ENCODE data around the gene PAQR8.
"Not testable (repeated sequence)": the region's sequence is repeated elsewhere in the genome, so short reads cannot be mapped to it uniquely, and the experiment has no call there.

Gene PAQR8

DNA sequence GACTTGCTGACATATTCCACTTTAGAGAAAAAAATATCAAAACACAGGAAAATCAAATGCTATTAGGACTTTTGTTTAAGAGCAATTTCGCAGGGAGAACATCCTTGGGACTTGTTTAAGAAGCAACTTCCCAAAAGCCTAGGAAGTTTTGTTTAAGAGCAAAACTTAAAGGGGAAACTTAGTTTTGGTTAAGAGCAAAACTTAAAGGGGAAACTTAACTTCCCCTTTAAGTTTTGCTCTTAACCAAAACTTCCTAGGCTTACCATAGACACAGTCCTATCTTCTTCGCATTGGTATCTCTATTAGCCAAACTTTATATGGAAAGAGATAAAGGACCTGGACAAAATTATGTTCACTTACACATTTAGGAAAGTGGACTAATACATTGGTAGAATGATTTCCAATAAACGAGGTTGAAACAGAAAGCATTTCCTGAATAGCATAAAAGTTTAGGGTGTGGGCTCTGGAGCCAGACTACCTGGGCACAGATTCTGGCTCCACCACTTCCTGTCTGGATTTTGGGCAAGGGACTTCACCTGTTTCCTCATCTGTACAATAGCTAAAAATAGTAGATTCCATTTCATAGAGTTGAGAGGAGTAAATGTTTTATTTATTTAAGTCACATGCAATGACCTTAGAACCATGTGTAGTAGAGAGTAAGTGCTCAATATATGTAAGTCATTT, 15.7 kb downstream of the PAQR8 start:
- DNase-seq = no peak

DNA sequence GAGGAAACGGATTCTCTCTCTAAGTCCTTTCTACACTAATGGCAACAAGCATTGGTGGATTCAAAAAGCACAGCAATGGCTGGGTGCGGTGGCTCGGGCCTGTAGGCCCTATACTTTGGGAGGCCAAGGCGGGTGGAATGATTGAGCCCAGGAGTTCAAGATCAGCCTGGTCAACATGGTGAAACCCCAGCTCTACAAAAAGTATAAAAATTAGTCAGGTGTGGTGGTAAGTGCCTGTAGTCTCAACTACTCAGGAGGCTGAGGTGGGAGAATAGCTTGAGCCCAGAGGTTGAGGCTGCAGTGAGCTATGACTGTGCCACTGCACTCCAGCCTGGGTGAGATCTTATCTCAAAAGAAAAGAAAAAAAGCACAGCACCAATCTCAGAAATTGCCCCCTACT, 19.3 kb downstream of the PAQR8 start:
- no peak for DNase-seq

DNA sequence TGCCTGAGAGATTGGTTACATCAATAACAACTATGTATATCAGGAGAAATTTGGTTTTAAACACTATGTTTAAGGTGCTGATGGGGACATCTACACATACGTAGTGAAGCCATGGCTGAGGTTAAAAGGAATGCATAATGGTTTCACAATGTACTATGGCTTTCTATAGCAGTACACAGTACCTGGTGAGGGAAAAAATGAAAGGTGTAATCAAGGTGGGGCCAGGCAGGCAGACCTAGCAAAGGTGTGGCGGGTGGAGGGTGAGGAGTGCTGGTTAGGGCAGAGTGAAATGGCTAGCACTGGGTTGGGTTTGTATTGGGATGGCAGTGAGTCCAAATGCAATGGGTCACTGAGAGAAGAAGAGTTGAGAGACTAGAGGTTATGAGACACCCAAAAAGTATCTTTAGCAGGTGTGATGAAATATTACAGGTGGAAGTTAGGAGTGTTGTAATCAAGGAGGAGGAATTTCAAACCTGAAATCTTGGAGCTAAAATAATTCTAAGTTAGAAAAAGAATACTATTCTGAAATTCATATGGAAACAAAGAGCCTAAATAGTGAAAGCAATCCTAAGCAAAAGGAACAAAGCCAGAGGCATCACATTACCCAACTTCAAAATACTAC, 22.3 kb downstream of the PAQR8 start:
- DNase-seq = no peak

DNA sequence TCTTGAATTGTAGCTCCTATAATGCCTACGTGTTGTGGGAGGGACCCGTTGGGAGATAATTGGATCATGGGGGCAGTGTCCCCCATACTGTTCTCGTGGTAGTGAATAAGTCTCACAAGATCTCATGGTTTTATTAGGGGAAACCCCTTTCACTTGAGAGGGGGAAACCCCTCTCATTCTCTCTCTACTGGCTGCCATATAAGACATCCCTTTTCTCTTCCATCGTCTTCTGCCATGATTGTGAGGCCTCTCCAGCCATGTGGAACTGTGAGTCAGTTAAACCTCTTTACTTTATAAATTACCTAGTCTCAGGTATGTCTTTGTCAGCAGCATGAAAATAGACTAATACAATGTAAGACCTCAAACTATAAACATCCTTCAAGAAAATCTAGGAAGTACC, 23.1 kb downstream of the PAQR8 start:
- no peak for DNase-seq

- not testable (repeated sequence) for DNase-seq
These were observed 26.2 kb downstream of the PAQR8 start for GRCh38 chr6:52388119-52388518.

- no peak for DNase-seq
These were observed 26.8 kb downstream of the PAQR8 start for GRCh38 chr6:52388790-52389189.

GRCh38 chr6:52389264-52389625, 27.3 kb downstream of the PAQR8 start:
- no peak for DNase-seq

- DNase-seq = peak; percentile 11
These were observed 27.8 kb downstream of the PAQR8 start for GRCh38 chr6:52389626-52390360.

- DNase-seq = peak; percentile 35
These were observed 28.4 kb downstream of the PAQR8 start for GRCh38 chr6:52390361-52390727.

- no peak for DNase-seq
These were observed 29.6 kb downstream of the PAQR8 start for GRCh38 chr6:52391599-52391998.

- peak; percentile 47 for DNase-seq
These were observed 31.0 kb downstream of the PAQR8 start for GRCh38 chr6:52392944-52393343.

- no peak for DNase-seq
These were observed 31.8 kb downstream of the PAQR8 start for GRCh38 chr6:52393780-52394179.

DNA sequence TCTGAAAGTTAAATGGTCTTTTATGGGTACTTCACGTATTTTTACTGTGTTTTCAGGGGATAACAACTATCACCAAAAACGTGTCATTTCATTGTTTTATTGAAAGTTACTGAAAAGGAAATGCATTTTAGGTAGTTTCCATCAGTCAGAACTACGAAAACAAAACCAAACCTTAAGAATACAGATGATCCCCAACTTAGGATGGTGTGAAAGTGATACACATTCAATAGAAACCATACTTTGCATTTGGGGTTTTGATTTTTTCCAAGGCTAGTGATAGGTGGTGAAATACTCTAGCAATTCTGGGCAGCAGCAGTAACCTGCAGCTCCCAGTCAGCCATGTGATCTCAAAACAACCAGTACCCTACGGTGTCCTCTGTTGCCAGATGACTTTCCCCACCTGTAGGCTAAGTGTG, 32.3 kb downstream of the PAQR8 start:
- DNase-seq = no peak

GRCh38 chr6:52395969-52396368, 34.0 kb downstream of the PAQR8 start:
- no peak for DNase-seq

DNA sequence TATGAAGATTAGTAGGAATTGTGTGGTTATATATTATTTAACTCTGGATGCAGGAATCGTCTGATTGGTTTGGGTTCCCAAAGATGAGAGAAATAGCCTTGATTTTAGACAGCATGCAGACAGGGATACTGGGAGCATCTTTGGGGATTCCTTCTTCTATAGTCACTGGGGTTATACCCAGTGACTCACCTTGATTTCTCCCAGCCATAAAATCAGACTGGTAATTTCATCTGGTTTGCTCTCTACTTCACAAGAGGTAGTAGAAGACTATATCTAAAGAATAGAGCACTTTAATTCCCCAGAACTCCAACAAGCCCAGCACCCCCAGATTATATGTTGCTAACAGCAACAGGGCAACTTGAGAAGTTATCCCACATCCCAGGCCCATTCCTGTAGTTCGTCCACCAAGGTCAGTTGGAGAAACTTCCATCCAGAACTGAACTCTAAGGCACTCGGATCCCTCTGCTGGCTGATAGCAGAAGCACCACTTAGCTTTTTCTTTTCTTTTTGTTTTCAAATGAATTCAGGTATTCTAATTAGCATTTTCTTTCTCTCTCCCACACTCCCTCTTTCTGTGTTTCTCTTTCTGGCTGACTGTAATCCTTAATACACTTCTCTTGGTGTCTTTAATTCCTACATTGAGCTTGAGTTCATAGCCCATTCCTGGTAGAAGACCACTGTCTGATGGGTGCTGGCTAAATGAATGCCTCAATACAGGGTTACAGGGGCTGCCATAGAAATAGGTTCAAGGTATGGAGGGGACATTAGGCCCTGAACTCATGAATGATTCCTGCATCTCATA, 37.8 kb downstream of the PAQR8 start:
- DNase-seq = peak; percentile 63

DNA sequence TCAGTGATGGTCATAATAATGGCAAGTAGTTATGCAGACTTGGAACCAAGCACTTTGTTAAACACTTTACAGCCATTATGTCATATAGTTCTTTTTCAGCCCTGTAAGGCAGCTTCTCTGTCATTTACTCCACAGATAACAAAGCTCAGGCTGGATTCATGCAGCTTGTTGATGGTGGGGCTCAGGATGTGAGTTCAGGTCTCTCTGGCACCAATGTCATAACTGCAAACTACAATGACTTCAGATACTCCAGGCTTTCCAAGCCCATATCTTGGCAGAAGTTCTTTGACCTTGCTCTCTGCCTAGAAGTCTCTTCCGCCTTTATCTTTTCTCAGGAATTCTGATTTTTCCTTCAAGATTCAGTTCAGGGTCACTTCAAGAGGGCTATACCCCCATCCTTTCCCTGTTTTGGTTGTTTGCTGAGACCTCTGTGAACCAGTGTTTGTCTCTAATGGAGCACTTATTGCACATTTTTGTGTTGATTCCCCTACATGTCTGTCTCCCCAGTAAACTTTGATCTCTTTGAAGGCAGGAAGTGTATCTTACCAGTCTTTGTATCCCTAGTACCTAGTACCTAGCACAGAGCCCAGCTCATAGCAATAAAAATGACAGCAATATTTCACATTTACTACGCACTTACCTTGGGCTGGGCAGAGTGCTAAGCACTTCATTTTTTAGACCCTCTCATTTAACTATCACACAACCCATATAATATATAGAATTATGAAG, 38.5 kb downstream of the PAQR8 start:
- no peak for DNase-seq

DNA sequence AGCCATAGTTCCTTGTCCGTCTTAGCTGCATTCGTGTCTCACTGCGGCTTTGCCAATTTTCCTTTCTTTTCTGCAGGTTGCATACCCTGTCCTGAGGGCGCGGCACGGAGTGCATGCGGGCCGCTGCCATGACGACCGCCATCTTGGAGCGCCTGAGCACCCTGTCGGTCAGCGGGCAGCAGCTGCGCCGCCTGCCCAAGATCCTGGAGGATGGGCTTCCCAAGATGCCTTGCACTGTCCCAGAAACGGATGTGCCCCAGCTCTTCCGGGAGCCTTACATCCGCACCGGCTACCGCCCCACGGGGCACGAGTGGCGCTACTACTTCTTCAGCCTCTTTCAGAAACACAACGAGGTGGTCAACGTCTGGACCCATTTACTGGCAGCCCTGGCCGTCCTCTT, 41.1 kb downstream of the PAQR8 start:
- no peak for DNase-seq

GRCh38 chr6:52403627-52404026, 41.7 kb downstream of the PAQR8 start:
- no peak for DNase-seq

- no peak for DNase-seq
These were observed 43.3 kb downstream of the PAQR8 start for GRCh38 chr6:52405243-52405642.

GRCh38 chr6:52407467-52407866, 45.5 kb downstream of the PAQR8 start:
- DNase-seq = peak; percentile 61

- DNase-seq = no peak
These were observed 47.5 kb downstream of the PAQR8 start for GRCh38 chr6:52409499-52409898.

DNA sequence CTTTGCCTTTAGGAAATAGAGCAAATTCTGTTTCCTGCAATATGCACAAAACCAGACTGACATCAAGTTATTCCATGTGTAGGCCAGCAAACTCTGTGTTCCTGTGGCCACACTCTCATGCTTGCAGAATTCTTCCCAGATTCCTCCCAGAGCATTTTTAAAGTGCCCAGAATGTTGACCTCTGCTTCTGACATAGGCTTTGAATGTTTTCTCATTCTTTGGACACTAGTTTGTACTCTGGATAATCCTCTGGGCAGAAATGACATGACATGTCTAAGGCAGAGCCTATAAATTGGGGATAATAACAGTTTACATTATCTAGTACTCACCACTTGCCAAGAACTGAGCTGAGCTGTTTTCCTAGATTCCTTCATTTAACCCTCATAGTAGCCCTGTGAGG, 49.0 kb downstream of the PAQR8 start:
- peak; percentile 21 for DNase-seq

DNA sequence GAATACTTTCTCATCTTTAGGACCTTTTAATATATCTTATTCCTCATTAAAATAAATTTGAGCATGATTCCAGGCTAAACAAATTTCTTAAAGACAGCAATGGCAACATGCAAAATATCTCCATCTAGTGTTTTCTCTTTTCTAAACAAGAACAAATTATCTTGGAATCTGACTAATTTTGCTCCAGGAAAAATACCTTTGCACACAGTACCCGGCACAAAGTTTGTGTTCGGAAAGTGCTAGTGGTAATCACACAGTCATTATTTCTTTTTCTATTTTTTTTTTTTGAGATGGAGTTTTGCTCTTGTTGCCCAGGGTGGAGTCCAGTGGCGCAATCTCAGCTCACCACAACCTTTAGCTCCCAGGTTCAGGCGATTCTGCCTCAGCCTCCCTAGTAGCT, 50.0 kb downstream of the PAQR8 start:
- no peak for DNase-seq
